NCI-H2227 (cell line): ENCODE data around the gene NAA40.
A peak's percentile ranks its signal among the peaks of the same experiment; 100 is the strongest.

ENCODE experiments used
- DNase-seq: peaks from one replicate; lab custom pipeline; 2025; ENCODE audit not compliant: unreplicated experiment; lab: John Stamatoyannopoulos, UW

Gene NAA40

GRCh38 chr11:63985812-63986155 is 47.0 kb downstream of the NAA40 start:
- DNase-seq = peak; percentile 60

DNA sequence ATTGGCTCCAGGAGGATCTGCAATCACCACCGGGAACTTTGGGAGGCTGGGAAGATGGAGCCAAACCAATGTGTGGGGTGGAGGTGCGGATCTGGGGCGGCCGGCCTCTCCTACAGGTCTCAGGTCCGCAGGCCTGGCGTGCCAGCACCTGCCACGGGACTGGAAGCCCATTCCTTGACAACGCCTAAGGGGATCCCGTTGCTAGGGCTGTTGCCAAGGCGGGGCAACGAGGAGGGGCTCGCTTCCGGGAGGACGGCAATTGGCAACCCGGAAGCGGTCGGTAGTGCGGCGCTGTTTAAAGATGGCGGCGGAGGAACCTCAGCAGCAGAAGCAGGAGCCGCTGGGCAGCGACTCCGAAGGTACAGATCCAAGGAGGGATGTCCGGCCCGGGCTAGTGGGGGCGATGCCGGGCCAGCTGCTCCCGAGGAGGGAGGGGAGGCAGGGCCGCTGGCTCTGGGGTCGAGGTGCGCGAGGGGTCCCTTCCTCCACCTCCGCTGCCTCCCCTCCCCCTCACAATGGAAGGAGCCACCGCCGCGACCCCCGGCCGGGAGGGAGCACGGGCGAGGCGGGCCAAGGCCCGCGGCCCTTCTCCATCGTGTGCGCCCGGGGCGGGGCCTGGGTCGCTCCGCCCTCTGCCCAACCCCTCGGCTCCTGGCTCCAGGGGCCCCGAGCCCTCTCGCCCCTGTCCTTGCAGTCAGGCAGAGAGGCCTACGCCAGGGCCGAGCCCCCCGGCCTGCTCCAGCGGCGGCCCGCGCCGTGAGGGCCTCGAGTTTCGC is 47.5 kb downstream of the NAA40 start, which contains the start of gene OTUB1:
Gene OTUB1, plus strand, starts transcription at position 283 of the 776 bp plus-strand sequence. Its CDS starts 19 bp downstream, at position 302.
- DNase-seq = peak; percentile 97

DNA sequence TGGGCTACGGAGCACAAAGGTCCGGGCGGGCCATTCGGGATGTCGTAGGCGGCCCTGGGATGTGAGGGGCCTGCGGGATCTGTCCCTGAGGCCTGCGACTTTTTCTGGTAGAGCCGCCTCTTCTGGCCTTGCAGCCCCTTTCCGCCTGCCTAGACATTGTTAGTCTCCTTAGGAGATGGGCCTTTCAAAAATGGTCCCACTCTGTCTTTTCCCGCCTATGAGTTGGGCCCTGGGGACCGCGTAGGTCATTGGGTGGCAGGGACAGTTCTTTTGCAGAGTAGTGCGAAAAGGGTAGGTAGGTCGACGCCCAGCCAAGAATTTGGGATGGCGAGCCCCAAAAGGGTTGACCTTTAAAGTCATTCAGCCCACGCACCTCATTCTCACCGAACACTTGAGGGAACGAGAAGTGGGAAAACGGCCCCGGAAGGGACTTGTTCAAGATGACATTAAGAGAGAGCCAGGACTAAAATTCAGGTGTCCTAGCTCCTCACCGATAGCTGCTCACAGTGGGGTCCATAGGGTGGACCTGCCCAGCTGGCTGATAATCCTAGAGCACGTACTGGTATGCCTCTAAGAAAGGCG is 48.2 kb downstream of the NAA40 start:
- DNase-seq = no peak

DNA sequence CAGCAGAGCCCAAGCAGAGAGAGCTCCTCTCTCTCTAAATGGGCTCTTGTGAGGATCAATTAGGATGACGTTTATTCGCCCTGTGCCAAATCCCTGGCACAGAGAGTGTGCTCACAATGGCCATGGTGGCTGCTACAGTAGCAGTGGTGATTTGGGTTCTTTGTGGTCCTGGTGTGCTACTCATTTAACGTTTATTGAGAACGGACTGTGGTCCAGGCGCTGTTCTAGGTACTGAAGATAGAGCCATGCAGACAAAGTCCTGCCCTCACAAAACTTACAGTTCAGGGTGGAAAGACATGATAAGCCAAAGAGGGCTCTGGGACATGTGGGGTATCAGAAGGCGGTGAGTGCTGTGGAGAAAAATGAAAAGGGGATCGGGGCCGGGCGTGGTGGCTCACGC is 52.8 kb downstream of the NAA40 start:
- DNase-seq = no peak

DNA sequence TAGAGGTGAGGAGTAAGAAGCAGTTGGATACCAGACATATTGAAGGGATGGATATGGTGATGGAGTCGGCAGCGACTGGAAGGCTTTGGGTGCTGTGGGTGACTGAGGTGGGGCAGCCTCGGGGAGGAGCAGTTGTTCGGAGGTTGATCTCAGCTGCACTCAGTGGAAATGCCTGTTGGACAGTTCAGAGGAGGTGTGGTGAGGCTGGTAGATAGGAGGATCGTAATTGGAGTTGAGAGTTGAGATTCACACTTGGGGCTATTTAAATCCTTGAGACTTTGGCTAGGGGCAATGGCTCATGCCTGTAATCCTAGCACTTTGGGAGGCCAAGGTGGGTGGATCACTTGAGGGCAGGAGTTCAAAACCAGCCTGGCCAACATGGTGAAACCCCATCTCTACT is 54.3 kb downstream of the NAA40 start:
- no peak for DNase-seq

DNA sequence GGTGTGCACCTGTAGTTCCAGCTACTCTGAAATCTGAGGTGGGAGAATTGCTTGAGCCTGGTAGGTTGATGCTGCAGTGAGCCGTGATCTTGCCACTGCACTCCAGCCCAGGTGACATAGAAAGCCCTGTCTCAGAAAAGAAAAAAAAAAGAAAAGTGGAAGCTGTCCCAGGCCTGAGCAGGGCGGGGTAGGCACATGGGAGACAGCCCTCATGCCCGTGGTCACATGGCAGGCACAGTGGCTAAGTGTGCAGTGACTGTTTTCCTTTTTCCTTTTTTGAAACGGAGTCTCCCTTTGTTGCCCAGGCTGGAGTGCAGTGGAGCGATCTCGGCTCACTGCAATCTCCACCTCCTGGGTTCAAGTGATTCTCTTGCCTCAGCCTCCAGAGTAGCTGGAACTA is 55.2 kb downstream of the NAA40 start:
- DNase-seq = no peak

GRCh38 chr11:63996512-63996911 is 57.7 kb downstream of the NAA40 start:
- no peak for DNase-seq

- DNase-seq = no peak
These were observed 58.4 kb downstream of the NAA40 start for GRCh38 chr11:63997104-63997700.

DNA sequence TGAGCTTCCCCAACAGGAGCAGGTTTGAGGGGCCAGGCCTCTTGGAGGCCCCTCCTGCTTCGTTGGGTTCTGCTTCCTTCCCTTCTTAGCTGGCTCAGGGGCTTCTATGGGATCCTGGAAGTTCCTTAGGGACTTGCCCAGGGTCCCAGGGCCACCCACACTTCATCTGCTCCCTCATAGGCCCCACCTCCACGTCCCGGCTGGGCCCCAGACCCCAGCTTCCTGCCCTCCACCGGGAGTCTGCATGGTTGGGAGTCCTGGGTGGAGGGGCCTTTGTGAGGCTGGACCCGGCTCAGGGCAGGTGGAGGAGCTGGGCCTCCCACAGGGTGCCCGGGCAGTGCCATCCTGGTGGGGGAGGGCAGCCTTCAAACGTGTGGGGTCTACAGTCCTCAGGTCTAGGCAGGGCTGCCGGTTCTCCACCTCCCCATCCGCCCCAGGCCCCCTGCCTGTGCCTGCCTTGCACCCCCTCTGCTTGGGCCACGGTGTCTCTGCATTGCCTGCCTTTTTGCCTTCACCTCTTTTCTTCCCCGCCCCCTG is 59.1 kb downstream of the NAA40 start:
- DNase-seq = no peak

- no peak for DNase-seq
These were observed 60.0 kb downstream of the NAA40 start for GRCh38 chr11:63998558-63999348.

DNA sequence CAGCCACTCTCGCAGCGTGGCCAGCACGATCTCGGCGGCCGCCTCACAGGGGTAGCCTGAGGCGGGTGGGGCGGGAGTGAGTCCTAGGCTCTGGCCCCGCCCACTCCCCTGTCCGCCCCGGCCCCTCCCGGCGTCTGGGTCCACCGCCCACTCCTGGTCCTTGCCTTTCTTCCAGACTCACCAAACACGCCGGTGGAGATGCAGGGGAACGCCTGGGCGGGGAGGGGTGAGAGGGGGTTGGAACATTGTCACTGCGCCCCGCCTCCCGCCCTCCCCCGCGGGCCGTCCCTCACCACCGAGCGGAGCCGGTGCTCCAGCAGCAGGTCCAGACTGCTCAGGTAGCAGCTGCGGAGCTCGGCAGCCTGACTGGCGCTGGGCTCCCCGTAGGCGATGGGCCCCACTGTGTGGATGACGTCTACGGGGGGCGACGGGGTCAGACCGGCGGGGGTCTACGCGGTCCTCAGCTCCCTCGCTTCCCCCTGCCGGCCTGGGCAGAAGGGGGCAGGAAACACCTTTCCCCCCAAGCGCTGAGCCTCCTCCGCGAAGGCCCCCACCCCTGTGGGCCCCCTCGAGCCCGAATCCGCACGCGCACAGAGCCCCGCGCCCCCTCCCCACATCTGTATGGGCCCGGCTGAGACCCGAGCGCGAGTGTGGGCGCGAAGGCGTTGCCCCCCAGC is 60.7 kb downstream of the NAA40 start:
- no peak for DNase-seq

DNA sequence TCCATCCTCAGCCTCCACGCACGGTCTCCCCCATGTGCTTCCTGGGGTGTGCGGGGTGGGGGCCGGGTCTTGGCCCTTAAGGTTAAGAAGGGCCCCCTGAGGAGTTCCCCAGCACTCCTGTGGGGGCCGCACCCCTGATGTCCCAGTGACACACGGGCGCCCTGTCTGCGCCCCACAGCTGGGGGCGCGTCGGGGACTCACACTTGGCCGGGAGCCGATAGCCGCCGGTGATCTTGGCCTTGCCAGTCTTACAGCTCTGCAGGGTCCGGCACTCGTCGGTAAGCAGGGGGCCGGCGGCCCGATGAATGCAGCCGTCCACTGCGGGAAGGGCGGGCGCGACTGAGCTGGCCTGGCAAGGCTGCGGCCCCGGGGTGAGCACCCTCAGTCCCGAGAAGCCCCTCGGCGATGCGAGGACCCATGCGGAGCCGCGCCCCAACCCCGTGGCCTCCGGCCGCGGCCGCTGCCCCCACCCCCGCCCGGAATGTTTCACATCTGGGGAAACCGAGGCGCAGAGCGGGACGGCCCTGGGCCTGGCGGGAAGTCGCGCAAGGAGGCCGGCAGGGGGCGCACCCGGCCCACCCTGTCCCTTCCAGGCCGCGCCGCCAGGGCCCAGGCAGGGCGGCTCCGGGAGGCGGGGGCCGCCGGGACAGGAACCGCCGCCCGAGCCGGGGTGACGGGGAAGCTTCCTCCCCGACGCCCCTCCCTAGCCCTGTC is 61.4 kb downstream of the NAA40 start:
- no peak for DNase-seq

DNA sequence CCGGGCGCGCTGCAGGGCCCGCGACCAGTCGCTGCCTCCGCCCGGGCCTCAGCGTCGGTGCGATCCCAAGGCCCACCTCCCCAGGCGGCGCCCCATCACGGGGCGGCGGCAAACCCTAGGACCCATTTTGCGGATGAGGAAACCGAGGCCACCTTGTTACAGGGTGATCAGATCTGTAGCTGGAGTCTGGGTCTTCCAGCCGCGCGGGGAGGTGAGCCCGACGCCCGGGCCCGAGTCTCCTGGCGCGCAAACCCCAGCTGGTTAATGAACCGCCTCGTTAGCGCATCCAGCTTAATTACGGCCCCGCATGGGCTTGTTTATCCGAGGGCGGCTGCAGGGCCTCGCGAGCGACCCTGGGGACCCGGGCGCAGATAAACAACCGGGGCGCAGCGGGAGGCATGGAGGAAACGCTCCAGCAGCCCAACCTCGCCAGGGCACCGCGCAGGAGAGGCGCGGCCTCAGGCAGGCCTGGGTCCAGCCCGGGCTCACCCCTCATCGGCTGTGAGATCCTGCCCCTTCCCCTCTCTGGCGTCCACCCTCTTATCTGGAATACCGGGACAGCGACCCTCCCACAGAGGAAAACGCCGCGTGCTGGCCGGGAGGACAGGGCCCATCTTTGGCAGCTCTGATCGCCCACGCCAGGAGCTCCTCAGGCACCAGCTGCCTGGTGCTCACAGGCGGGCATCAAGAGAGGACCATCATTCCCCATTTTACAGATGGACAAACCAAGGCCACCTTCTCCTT is 62.1 kb downstream of the NAA40 start:
- DNase-seq = no peak

DNA sequence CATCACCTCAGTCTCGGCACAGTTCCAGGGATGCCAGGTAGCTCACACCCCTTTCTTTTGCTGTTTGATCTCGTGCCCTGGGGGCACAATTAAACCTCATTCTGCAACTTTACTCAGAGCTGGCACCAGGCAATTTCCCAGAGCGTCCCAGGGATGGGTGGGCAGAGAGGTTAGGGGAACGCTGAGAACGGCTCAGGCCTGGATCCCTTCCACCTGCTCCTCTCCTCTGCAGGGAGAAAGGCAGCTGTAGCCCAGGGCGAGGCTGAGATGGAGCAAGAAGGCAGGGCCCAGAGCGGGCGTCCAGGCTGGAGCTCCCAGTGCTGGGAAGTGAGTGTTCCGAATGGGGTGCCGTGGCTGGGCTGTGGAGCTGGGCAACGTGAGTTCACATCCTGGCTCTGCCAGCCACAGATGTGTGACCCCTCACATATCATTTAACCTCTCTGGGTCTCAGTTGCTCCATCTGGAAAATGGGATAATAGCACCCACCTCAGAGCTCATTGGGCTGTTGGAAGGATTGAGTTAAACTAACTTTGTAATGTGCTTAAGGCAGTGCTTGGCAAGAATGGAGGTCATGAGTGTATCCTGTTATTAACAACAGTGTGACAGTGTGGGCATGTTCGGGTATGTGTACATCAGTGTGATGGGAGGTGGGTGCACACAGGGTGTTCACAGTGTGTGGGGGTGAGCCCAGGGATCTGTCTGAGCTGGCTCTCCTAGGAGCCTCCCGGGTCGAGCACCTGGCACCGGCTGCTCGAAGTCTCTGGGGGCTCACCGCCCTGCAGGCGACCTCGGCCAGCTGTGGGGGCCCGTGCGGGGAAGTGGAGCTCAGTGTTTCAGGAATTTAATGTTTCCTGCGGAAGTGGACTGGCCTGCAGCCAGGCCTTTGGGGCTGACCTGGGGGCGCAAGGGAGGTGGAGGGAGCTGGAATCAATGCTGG is 63.0 kb downstream of the NAA40 start:
- no peak for DNase-seq

DNA sequence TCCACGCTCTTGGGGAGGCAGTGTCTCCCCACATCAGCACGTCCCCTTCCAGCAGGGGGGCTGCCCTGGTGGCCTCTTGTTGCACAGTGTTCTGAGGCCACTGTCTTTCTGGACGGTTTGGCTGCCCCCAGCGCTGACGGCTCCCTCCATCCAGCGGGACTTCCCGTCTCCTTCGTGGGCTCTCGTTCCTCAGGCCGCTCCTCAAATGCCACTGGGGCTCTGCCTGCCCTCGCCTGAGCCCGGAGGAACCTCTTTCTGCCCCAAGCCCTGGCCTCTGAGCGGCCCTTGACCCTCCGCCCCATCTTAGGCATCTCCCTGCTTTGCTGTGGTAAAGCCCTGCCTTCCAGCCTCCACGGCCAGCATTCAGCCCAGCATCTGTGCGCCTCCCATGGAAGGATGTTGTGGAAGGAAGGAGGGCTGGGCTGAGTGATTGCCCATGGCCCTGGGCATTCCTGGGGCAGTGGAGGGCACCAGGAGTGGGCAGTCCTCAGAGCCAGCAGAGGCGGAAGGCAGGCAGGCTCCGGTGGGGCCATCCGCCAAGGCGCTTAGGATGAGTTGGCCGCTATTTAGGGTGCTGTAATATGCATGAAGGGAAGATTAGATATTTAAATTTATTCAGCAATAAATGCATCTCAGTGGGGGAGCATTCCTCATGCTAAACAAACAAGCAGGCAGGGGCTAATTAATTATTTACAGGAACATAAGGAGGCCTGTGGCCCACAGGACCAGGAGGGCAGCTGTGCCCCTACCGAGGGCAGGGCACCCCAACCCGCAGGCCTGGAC is 65.2 kb downstream of the NAA40 start:
- DNase-seq = no peak

DNA sequence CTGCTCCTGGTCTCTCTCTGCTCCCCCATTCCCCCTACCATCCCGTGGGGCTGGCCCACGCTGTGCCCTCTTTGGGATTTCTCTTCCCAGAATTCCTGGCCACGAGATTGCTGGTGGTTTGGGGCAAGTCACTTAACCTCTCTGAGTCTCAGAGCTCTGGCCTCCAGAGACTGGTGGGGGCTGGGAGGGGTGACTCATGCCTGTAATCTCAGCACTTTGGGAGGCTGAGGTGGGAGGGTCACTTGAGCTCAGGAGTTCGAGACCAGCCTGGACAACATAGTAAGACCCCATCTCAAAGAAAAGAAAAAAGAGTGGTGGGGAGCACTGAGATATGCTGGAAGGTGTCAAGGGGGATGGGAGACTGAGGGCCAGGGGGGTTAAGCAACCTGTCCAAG is 65.8 kb downstream of the NAA40 start:
- no peak for DNase-seq

DNA sequence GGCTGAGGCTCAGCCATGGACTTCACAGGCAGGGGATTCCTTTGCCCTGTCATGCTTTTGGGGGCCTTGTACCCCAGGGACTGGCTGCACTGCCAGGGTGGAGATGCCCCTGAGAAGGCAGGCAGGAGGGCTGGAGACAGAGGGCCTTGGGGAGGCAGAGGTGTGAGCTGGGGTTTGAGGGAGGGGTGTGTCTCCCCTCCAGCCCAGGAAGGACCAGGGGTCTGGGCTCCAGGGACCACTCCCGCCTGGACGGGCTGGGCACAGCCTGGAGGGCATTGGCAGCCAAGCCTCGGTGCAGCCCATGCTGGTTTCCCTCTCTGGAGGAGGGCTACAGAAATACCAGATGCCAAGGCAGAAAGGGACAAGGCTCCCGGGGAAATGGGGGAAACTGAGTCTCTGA is 66.9 kb downstream of the NAA40 start:
- DNase-seq = no peak

GRCh38 chr11:64006398-64006797 is 67.6 kb downstream of the NAA40 start:
- DNase-seq = no peak
